Kidney tubule cell (primary cell): ENCODE measurements around the gene PHAX.
"Not testable (repeated sequence)": the region's sequence is repeated elsewhere in the genome, so short reads cannot be mapped to it uniquely, and the experiment has no call there.

Source experiments
- DNase-seq: peaks from one replicate; pipeline ENCODE4 v3.0.0-alpha.2; 2018; ENCODE audit warnings: low spot score

Gene PHAX

GRCh38 chr5:126659805-126660482 is 59.2 kb downstream of the PHAX start:
- no peak for DNase-seq

GRCh38 chr5:126664586-126664985 is 63.8 kb downstream of the PHAX start:
- no peak for DNase-seq

- not testable (repeated sequence) for DNase-seq
Observed at GRCh38 chr5:126670109-126670508, 69.4 kb downstream of the PHAX start.

- not testable (repeated sequence) for DNase-seq
Observed at GRCh38 chr5:126671681-126672080, 70.9 kb downstream of the PHAX start.

- no peak for DNase-seq
Observed at GRCh38 chr5:126673477-126673876, 72.7 kb downstream of the PHAX start.

GRCh38 chr5:126674145-126674544 is 73.4 kb downstream of the PHAX start:
- no peak for DNase-seq

GRCh38 chr5:126675338-126675737 is 74.6 kb downstream of the PHAX start:
- no peak for DNase-seq

GRCh38 chr5:126676195-126676624 is 75.5 kb downstream of the PHAX start:
- DNase-seq, result peak; percentile 63
